ENCODE measurements around the gene NPY2R.

NPY2R gene

GRCh38 chr4:155164718-155165117, 43.7 kb upstream of the NPY2R start:
- CTCF ChIA-PET: no interaction called here
- TF ChIP-seq KLF16 (tag by site-specific recombination; IDR thresholded peaks at IDR 0.05) (no peak), ZNF776 (tag by site-specific recombination; IDR thresholded peaks at IDR 0.05; ENCODE audit: borderline replicate concordance) (no peak), ZNF692 (tag by site-specific recombination; IDR thresholded peaks at IDR 0.05) (no peak), ZNF2 (tag by site-specific recombination; IDR thresholded peaks at IDR 0.05) (no peak), OSR2 (tag by site-specific recombination; IDR thresholded peaks at IDR 0.05) (no peak), ZNF596 (tag by site-specific recombination; IDR thresholded peaks at IDR 0.05) (no peak), ZNF555 (tag by site-specific recombination; conservative IDR thresholded peaks at IDR 0.05) (no peak), SETDB1 (IDR thresholded peaks at IDR 0.05; ENCODE audit: insufficient read length, low read length) (no peak), ZNF211 (tag by site-specific recombination; IDR thresholded peaks at IDR 0.05; ENCODE audit: low read depth) (no peak), ZNF248 (tag by site-specific recombination; IDR thresholded peaks at IDR 0.05) (no peak), ZNF501 (tag by site-specific recombination; IDR thresholded peaks at IDR 0.05) (no peak), ZNF140 (tag by site-specific recombination; IDR thresholded peaks at IDR 0.05) (no peak), ZNF48 (tag by site-specific recombination; IDR thresholded peaks at IDR 0.05) (no peak), ZNF585B (tag by site-specific recombination; IDR thresholded peaks at IDR 0.05) (no peak), GFI1B (tag by site-specific recombination; IDR thresholded peaks at IDR 0.05) (no peak), ZNF335 (tag by site-specific recombination; conservative IDR thresholded peaks at IDR 0.05) (no peak), ZNF16 (tag by site-specific recombination; IDR thresholded peaks at IDR 0.05; ENCODE audit: low read depth) (no peak), BCL11B (tag by site-specific recombination; IDR thresholded peaks at IDR 0.05; ENCODE audit: low read depth) (no peak)
- TF ChIP-seq, protein P1, sequence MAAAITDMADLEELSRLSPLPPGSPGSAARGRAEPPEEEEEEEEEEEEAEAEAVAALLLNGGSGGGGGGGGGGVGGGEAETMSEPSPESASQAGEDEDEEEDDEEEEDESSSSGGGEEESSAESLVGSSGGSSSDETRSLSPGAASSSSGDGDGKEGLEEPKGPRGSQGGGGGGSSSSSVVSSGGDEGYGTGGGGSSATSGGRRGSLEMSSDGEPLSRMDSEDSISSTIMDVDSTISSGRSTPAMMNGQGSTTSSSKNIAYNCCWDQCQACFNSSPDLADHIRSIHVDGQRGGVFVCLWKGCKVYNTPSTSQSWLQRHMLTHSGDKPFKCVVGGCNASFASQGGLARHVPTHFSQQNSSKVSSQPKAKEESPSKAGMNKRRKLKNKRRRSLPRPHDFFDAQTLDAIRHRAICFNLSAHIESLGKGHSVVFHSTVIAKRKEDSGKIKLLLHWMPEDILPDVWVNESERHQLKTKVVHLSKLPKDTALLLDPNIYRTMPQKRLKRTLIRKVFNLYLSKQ (tag by site-specific recombination; IDR thresholded peaks at IDR 0.05; ENCODE audit: borderline replicate concordance): no peak
- TF ChIP-seq, protein P2, sequence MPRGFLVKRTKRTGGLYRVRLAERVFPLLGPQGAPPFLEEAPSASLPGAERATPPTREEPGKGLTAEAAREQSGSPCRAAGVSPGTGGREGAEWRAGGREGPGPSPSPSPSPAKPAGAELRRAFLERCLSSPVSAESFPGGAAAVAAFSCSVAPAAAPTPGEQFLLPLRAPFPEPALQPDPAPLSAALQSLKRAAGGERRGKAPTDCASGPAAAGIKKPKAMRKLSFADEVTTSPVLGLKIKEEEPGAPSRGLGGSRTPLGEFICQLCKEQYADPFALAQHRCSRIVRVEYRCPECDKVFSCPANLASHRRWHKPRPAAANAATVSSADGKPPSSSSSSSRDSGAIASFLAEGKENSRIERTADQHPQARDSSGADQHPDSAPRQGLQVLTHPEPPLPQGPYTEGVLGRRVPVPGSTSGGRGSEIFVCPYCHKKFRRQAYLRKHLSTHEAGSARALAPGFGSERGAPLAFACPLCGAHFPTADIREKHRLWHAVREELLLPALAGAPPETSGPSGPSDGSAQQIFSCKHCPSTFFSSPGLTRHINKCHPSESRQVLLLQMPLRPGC (tag by site-specific recombination; IDR thresholded peaks at IDR 0.05): no peak
- H3K36me3 ChIP-seq (ENCODE audit: control insufficient read depth in 2 of 2, insufficient read depth in 1 of 2, low read length in 2 of 2): no peaks in the 10 kb centered on the region

DNA sequence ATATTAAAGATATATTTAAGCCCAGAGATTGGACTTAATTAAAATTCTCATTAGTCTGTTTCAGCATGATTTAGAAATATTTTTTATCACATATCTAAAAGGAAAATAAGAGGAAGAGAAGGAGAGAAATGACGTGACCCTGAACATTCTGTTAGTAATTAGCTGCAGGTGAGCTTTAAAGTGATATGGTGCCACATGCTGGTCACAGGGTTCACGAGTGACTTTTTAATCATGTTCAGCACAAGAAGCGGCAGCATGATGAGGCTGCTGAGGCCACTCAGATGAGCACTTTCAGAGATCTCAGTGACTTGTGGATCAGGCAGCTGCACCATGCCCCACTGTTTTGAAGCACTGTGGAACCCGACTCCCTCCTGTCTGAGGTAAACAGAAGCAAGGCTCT, 37.9 kb upstream of the NPY2R start:
- no peak overlapping the region for H3K27ac ChIP-seq (ENCODE audit: extremely low read depth, low read depth, low read length)
- TF ChIP-seq ZBTB20 (tag by site-specific recombination; IDR thresholded peaks at IDR 0.05): no peak
- ChIA-PET CTCF (no interaction called here), POLR2A (no interaction called here)
- H3K36me3 ChIP-seq (ENCODE audit: control insufficient read depth in 2 of 2, insufficient read depth in 1 of 2, low read length in 2 of 2): no peaks in the 10 kb centered on the region
- no peaks in the 10 kb centered on the region for H3K9me3 ChIP-seq (ENCODE audit: control insufficient read depth, insufficient read depth, low read depth, low read length)
- H3K4me1 ChIP-seq (ENCODE audit: control insufficient read depth, insufficient read depth, low read length): no peaks in the 10 kb centered on the region
- no peak overlapping the region for H3K4me3 ChIP-seq (ENCODE audit: low read depth, low read length)

More at GRCh38 chr4:155164718-155165117, 43.7 kb upstream of the NPY2R start:
- H3K9me3 ChIP-seq (ENCODE audit: control insufficient read depth, insufficient read depth, low read depth, low read length): no peaks in the 10 kb centered on the region
- H3K4me3 ChIP-seq (ENCODE audit: low read depth, low read length): no peak overlapping the region
- H3K4me1 ChIP-seq (ENCODE audit: control insufficient read depth, insufficient read depth, low read length): no peaks in the 10 kb centered on the region
- POLR2A ChIA-PET: no interaction called here
- no peak overlapping the region for H3K27ac ChIP-seq (ENCODE audit: extremely low read depth, low read depth, low read length)
